RWPE2 (cell line): ENCODE data around the gene BMAL1.

ENCODE experiments used
- ATAC-seq: fragments of 200-7000 bp; cut with Tn5 transposase; 3 replicates; pipeline ENCODE4 v1.9.1; 2021; ENCODE audit warnings: low read depth
- DNase-seq: peaks from one replicate; pipeline ENCODE4 v3.0.0-alpha.2; 2020; ENCODE audit warnings: low spot score
- H3K27ac ChIP-seq: fragments of 450-650 bp; 2 replicates; pipeline ENCODE4 v1.5.1; 2017; ENCODE audit warnings: mild to moderate bottlenecking; ENCODE audit not compliant: poor library complexity, severe bottlenecking
- H3K27me3 ChIP-seq: fragments of 250-450 bp; sonication (Bioruptor Pico); 2 replicates; pipeline ENCODE4 v1.5.1; 2021; ENCODE audit warnings: mild to moderate bottlenecking, moderate library complexity; ENCODE audit not compliant: insufficient read depth, poor library complexity, severe bottlenecking
- H3K36me3 ChIP-seq: fragments of 250-450 bp; sonication (Bioruptor Pico); 2 replicates; pipeline ENCODE4 v1.5.1; 2020; ENCODE audit warnings: low read depth, mild to moderate bottlenecking, moderate library complexity
- H3K4me1 ChIP-seq: fragments of 250-450 bp; sonication (Bioruptor Pico); 2 replicates; pipeline ENCODE4 v1.5.1; 2021; ENCODE audit warnings: mild to moderate bottlenecking, moderate library complexity; ENCODE audit not compliant: insufficient read depth, poor library complexity, severe bottlenecking
- H3K4me3 ChIP-seq: fragments of 250-450 bp; sonication (Bioruptor Pico); 2 replicates; pipeline ENCODE4 v1.5.1; 2021; ENCODE audit warnings: mild to moderate bottlenecking, moderate library complexity; ENCODE audit not compliant: severe bottlenecking
- H3K9me3 ChIP-seq: fragments of 250-450 bp; sonication (Bioruptor Pico); 2 replicates; pipeline ENCODE4 v1.5.1; 2021; ENCODE audit warnings: mild to moderate bottlenecking, moderate library complexity; ENCODE audit not compliant: severe bottlenecking
- CTCF ChIP-seq: fragments of 450-650 bp; IDR thresholded peaks from one replicate; pipeline ENCODE4 v1.5.1; 2017; ENCODE audit warnings: mild to moderate bottlenecking, moderate library complexity; ENCODE audit not compliant: poor library complexity, severe bottlenecking

Gene BMAL1

GRCh38 chr11:13302420-13302958, 24.9 kb downstream of the BMAL1 start:
- TF ChIP-seq CTCF: no peak
- no peak overlapping the region for H3K27ac ChIP-seq
- no peaks in the 10 kb centered on the region for H3K9me3 ChIP-seq
- no peaks in the 10 kb centered on the region for H3K4me1 ChIP-seq
- ATAC-seq (no peak), DNase-seq (no peak)
- no peaks in the 10 kb centered on the region for H3K27me3 ChIP-seq
- 0 out of 2 replicates have a peak, but pooled peaks cover 3% of the 10 kb centered on the region for H3K36me3 ChIP-seq
- H3K4me3 ChIP-seq: no peak overlapping the region

- no peak overlapping the region for H3K27ac ChIP-seq
- no peaks in the 10 kb centered on the region for H3K27me3 ChIP-seq
- H3K4me1 ChIP-seq: no peaks in the 10 kb centered on the region
- no peak for ATAC-seq
- H3K4me3 ChIP-seq: no peak overlapping the region
- DNase-seq: no peak
- TF ChIP-seq CTCF: no peak
- no peaks in the 10 kb centered on the region for H3K36me3 ChIP-seq
- H3K9me3 ChIP-seq: no peaks in the 10 kb centered on the region
These were observed 26.4 kb downstream of the BMAL1 start for GRCh38 chr11:13303668-13304649.

GRCh38 chr11:13304655-13305335, 27.2 kb downstream of the BMAL1 start:
- no peak for TF ChIP-seq CTCF
- no peak for ATAC-seq
- Histone ChIP-seq H3K36me3 (no peaks in the 10 kb centered on the region), H3K9me3 (no peaks in the 10 kb centered on the region), H3K27me3 (no peaks in the 10 kb centered on the region), H3K27ac (no peak overlapping the region), H3K4me1 (no peaks in the 10 kb centered on the region), H3K4me3 (no peak overlapping the region)
- no peak for DNase-seq

GRCh38 chr11:13308704-13309103, 31.1 kb downstream of the BMAL1 start:
- no peak for ATAC-seq
- peaks cover 11% of the 10 kb centered on the region for H3K4me1 ChIP-seq

More at GRCh38 chr11:13308704-13309103, 31.1 kb downstream of the BMAL1 start:
- Histone ChIP-seq H3K27ac (no peak overlapping the region), H3K36me3 (no peaks in the 10 kb centered on the region; the same call in 1 of the 2 replicates), H3K9me3 (no peaks in the 10 kb centered on the region), H3K4me3 (no peak overlapping the region), H3K27me3 (no peaks in the 10 kb centered on the region)
- no peak for TF ChIP-seq CTCF
- DNase-seq: no peak
